Stimulated activated CD4-positive, alpha-beta T cell treated with anti-CD3 and anti-CD28 coated beads, Interleukin-2, amount 100 ng/mL, for 4 hours (primary cell): Measurements from ENCODE around the gene KLF13.

ENCODE experiments used
- DNase-seq: peaks from one replicate; pipeline ENCODE4 v3.0.0-alpha.2; 2020; ENCODE audit warnings: low read depth

Gene KLF13

DNA sequence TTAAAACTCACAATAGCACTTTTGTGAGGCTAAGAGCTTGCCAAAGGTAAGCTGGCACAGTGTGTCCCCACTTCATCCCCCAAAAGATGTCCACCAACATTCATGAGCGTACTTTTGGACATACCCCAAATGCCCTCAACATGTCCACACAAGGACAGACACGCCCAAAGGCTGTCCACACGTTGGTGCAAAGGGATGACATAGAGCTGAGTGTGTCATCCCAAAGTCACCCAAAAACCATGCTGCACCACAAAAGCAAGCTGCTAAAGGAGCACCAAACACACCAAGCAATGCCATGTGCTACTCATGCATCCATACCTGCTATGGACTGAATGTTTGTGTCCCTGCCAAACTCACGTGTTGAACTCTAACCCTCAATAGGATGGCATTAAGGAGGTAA lies 57.9 kb downstream of the KLF13 start:
- DNase-seq, result no peak

DNA sequence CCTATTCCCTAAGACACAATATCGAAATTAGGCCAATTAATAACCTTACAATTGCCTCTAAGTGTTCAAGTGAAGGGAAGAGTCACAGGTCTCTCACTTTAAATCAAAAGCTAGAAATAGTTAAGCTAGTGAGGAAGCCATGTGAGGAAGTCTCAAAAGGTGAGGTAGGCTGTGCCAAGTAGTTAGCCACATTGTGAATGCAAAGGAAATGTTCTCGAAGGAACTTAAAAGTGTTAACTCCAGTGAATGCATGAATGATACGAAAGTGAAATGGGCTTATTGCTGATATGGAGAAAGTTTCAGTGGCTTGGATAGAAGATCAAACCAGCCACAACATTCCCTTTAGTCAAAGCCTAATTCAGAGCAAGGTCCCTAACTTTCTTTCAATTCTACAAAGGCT lies 59.1 kb downstream of the KLF13 start:
- no peak for DNase-seq

DNA sequence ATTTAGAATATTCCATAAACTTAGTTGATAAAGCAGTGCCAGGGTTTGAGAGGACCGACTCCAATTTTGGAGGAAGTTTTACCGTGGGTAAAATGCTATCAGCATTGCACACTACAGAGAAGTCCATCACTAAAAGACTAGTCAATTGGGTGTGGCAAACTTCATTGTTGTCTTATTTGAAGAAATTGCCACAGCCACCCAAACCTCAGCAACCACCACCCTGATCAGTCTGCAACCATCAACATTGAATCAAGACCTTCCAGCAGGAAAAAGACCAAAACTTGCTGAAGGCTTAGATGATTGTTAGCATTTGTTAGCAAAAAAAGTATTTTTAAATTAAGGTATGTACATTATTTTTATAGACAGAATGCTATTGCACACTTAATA lies 60.5 kb downstream of the KLF13 start:
- no peak for DNase-seq

DNA sequence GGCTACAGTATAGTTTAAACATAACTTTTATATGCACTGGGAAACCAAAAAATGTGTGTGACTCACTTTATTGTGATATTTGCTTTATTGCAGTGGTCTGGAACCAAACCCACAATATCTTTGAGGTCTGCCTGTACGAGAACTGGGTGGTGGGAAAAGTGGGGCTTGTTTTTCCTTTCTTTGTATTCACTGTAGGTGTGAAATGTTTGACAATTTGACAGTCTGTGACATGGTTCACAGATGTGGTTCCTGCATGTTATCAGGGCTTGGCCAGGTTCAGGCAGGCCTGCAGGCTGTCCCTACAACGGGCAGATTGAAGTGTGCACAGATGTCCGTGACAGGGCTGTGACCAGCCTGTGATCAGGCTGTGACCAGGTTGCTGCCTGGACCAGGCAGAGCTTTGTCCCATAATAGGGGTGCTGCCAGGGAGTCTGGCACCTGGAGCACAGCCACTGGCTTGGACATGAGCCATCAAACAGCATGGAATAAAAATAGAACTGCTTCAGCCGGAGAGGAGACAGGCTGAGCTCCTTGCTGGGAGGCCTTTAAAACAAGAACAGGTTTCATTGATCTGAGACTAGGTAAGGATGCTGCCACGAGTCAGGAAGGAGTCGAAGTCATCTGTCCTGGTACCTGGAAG lies 61.0 kb downstream of the KLF13 start:
- DNase-seq, result no peak

DNA sequence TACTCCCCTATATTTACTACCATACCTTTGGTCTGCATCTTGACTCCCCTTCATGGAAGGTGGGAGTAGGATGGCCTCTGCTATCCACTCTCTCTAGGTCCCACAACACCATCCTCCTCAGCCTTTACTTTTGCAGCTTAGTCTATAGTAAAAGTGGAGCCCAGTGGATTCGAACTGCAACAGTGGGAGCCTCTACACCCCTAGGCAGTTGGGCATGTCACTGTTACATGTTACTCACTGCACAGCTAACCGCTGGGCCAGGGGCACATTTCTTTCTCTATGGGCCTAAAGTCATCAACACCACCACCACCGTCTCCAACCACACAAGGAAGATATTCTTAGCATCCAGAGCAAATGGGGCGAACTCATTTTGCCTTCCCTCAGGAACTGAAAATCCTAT lies 62.9 kb downstream of the KLF13 start:
- DNase-seq, result no peak

DNA sequence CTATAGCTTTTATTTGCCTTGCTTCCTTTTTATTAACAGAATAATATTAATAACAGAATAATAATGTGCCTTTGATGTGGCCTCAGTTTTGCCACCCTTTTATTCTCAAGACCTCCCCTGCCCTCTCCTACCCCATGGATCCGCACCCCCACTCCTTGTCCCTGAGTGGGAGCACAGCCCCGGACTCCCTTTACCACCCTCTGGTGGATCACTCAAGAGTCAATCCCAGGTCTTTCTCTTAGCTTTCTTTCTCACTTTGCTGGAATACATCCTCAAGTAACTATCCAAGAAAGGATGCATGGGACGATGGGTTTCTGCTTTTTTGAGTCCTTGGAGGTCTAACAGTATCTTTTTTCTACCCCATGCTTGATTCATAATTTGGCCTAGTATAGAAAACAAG lies 63.4 kb downstream of the KLF13 start:
- DNase-seq, result no peak

DNA sequence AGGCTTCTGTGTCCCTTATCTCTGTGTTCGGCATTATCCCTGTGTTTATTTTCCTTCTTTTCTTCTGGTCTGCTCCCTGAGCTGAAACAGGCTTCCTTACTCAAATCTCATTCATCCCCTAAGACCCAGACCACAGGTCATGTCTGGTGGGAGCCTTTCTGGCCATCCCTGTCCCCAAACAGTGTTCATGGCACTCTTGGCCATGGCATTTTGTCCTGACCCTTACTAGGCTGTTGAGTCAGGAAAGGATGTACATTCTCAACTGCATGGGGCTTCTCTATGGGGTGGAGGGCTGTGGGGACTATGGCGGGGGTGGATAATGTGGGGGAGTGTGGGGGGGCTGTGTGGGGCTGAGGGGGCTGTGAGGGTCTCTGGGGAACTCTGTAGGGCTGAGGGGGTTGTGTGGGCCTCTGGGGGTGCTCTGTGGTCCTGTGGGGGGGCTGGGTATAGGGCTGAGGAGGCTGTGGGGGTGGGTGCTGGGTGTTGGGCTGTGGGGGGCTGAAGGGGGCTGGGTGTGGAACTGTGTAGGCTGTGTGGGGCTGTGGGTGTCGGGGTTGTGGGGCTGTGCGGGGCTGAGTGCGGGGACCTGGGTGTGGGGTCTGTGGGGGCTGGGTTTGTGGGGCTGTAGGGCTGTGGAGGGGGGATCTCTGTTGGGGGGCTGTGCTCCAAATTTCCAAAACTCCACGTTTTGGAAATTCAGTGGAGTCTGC lies 64.3 kb downstream of the KLF13 start:
- no peak for DNase-seq

DNA sequence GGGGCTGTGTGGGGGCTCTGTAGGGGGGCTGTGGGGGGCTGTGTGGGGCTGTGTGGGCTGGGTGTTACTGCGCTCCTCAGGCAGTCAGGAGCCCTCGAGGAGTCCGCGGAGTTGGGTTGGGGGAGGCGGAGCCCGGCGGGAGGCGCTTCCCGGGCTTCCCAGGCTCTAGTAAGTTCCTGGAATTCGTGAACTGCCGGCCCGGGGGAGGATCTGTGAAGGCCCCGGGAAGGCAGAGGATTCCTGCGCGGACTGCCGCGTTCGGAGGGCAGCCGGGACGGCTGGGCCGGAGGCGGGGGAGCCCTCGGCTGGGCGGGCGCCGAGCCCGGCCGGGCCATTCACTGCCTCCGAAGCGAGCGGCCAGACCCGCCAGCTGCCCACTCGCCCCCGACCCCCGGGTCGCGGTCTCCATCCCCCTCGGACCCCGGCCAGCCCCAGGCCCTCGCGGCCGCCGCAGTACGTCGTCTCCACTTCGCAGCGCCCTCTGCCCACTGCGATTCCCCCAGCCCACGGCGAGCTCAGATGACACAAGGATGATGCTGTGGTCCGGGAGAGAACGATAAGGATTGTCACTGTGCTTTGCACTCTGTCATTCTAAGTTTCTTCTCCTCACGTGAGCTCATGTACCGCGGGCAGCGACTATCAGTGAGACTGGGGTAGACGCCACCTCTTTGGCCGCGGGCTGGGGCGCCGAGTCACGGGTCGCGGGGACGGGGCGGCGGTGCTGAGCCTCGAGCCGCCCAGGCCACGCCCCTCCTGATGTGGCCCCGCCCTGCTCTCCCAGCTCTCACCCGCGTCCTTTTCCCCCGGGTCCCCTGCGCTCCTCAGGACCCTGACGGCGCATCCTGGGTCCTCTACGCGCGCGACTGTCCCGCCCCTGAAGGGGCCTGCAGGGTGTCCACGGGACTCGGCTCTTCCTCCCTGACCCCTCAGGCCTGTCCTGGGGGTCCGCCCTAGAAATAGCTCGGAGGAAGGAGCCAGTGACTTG lies 65.3 kb downstream of the KLF13 start:
- DNase-seq, result peak; percentile 65

DNA sequence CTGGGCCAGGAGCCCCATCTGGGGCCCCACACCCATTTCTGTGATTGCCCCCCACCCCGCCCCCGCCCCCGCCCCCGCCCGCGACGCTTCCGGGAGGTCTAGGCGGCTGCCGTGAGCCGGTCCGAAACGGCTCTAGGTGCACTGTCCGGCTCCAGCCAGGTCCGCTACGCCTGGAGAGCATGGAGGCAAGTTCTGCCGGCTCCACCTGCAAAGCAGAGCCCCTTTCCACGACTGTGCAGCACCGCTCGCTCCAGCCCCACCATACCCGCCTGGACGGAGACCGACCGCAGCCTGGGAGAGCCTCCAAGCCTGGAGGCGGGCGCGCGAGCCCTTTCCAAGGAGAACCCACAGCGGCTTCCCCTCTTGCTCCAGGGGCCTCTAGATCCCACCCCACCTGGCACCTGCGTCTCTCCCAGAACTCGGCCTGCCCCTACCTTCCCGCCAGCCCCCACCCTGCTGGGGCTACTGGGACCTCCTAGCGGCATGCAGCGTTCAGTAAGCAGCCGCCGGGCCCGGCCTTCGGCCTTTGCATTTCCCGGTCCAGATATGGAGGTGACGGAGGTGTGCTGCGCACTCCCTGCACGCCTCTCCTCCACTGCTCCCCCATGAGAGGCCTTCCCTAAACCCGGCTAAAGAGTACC lies 66.2 kb downstream of the KLF13 start:
- no peak for DNase-seq

DNA sequence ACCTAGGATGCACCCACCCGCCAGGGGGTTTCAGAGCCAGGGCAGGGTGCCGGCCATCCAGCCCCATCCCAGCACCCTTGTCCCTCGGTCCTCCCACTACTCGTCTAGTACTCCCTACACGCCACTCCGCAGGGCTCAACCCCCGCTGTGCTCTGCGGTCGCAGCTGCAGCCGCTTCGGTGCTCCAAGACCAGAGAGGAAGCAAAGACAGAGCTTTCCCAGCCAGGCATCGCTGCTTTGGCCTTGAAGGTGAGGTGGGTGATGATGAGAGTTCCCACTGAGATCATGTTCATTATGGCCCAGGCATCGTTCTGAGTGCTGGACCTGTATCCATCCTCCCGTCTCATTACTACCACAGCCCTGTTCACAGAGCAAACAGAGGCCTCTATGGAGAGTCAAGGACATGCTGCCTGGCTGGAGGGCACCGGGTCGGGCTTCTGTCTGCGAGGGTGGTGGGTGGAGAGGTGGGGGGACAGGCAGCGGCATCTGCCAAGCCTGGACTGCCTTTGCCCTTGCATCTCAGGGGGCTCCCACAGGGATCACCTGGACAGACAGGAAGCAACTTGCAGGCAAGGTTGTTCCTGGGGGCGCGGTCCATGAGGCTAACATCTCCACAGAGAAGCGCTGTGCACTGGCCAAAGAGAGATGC lies 66.9 kb downstream of the KLF13 start:
- DNase-seq, result no peak

DNA sequence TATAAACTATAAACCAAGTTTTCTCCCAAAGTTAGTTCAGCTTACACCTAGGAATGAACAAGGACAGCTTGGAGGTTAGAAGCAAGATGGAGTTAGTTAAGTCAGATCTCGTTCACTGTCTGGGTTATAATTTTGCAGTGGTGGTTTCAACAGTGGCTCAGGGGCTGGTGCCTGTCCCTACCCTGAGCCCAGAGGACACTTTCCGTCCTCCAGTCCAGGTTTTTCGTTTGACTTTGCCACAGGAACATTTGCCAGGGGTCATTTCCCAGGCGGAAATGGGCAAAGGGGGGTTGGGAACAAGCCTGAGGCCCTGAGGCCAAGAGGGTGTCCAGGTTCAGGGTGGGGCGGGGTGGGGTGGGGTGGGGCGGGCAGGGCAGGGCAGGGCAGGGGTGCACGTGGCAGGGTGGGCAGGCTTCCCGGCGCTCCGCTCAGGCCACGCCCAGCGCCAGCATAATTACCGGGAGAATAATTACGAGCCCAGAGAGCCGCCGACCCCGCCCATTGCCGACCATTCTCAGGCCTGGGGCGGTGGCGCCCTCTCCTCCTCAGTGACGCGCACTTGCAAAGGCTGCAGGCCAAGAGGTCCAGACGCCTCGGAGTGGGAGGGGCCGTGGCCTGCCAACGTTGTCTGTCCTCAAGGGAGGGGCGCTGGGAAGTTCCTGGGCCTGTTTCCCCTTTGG lies 70.4 kb downstream of the KLF13 start:
- DNase-seq, result no peak

DNA sequence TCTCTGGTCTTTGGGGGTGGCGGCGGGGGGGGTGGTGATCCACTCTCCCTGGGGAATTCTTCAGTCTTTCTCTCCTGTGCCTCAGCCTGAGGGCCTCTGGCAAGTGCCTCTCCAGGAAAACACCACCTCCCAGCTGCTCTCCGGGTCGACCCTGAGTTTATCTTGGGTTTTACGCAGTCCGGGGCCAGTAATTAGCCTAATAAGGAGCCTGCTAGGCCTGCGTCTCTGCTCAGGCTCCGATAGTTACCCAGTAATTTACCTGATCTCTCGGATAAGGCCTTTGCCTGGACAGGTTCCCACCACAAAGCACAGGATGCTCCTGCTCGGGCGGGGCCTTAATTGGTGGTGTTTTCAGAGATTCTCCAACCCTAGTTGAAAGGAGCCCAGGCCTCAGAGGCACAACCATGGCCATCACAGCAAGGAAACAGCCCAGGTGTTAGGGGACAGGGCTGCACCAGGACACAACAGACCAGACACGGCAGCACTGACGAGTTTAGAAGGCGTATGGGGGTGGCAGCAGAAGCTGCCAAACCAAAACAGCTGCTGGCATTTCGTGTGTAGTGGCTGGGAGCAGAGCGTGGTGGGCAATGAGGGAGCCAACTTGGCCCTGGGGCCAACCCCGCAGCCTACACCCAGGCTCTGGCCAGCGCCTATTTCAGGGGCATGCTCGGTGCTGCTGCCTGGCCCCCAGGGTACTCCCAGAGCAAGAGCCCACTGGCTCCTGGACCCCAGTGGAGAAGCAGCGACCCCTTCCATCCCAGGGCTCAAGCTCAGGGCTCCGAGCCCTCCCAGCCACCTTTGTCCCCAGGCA lies 71.4 kb downstream of the KLF13 start:
- no peak for DNase-seq

DNA sequence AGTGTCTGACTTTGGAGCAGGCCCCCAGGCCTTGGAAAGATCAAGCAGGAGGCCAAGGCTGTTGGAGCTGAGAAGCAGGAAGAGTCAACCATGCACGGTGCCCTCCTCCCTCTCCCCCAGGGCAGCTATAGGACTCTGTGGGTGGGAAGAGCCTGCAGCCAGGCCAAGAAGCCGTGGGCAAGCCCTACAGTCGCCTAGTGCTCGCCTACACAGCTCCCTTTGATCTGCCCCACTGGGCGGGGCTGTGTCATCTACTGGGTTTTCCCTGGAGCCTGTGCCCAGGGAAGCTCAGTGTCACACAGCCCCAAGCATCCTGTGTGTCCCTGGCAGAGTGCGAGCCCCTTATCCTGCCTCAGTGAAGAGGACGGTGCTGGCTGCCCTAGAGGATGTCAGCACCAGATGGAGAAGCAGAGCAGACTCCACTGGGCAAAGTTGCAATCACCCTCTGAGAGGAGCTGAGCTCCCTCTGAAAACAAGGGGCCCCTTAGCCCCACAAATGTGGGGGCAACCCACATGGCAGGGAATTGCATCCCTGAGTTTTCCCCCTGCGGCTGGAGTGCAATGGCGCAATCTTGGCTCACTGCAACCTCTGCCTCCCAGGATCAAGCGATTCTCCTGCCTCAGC lies 72.2 kb downstream of the KLF13 start:
- DNase-seq, result no peak

DNA sequence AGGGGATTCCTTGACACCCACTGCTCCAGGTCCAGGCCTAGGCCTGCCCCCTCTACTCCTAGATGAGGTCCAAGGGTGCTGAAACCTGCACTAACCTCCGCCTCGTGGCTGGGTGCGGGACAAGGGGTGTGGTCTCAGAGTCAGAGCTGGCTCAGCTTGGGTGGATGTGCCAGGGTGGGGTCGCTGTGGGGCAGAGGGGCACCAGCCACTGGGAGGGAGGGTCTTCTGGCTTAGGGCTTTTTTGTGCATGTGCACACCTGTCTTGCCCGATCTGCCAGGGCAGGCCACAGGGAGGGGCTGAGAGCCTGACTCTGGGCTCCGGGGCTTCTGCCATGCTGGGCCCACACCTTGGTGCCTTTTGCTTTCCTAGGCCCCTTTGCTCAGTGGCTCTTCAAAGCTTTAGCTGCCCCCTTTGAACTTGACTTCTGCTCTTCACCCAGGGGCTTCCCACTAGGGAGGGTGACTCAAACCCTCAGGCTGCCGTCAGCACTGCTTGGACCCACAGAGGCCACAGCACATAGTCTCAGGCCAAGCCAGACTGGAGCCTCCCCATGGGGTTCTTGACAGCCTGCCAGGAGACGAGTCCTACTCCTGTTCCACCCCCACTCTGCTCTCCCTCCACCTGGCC lies 73.0 kb downstream of the KLF13 start:
- no peak for DNase-seq

DNA sequence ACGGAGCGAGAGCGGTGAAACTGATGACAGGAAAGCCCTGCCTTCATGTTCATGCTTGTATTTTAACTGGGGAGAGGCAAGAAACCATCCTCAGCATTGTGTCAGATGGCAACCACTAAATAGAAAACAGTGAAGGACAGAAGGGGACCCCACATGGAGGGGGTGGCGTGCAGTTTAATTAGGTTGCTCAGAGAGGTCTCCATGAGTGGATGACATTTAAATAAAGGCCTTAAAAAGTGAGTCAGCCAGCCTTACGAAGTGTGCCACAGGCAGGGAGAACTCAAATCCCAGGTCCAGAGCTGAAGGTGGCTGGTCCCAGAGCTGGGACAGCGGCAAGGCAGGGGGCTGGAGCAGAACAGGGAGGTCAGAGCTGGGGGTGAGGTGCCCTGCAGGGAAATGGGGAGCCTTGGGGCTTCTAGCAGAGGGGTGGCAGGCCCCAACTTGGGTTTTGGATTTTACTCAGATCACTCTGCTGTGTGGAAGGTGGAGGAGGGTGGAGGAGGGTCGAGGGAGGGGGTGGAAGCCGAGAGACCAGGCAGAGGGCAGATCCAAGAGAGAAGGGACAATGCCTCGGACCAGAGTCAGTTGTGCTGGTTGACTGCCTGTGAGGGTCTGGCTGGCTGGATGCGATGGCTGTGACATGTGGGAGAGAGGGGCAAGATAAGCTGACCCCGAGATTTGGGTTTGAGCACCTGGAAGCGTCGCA lies 73.7 kb downstream of the KLF13 start:
- DNase-seq, result no peak

DNA sequence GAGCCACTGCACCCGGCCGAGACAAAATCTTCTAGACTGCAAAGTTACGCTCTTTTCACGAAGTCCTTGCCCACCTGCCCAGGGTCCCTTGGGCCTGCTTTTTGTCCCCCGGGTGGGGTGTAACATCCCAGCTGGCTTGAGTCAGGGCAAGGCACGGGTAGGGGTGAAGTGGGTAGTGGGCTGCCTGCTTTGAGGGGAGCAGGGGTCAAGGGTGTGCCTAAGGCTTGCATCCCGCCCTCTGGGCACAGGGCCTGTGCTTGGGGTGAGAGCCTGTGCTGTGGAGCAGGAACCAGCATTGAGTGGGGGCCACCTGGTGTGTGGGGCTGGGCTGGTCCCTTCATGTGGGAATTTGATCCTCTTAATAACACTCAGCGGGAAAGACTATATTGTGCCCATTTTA lies 74.6 kb downstream of the KLF13 start:
- no peak for DNase-seq

DNA sequence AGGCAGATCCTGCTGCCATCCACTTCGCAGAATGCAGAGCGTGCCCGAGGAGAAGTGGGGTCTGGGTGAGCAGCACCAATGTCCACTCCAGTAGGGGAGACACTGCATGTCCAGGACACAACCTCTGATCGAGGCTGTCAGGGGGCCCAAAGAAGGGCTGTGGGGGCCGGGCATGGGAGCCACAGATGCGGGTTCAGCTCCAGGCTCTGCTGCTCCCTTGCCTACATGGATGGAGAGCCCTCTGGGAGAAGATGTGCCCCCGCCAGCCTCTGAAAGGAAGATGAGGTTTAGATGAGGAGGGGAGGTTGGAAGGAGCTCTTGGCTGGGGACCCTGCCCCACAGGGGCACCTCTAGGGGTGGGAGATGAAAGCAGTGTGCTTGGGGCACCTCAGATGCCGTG lies 75.4 kb downstream of the KLF13 start:
- no peak for DNase-seq

DNA sequence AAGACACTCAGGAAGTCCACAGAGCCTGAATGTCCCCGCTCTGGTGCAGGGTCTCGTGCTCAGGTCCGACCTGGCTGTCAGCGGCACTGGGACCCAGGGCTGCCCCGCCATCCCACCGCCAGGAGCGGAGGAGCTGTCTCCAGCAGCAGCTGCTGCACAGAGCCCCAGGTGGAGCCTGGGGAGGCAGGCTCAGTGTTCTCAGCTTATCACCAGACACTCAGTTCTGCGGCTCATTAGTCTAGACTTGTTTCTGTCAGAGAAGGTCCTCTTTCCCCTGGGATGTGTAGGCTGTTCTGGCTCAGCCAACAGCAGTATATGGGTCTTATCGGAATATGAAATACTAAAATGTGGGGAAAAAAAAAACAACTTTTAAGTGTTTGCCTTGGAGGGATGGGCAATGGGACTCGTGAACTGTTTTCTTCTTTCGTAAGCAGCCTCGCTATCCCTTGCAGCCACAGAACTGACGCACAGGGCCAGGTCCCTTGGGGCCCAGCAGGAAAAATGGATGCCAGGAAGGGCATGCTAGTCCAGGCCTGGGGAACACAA lies 75.9 kb downstream of the KLF13 start:
- no peak for DNase-seq

DNA sequence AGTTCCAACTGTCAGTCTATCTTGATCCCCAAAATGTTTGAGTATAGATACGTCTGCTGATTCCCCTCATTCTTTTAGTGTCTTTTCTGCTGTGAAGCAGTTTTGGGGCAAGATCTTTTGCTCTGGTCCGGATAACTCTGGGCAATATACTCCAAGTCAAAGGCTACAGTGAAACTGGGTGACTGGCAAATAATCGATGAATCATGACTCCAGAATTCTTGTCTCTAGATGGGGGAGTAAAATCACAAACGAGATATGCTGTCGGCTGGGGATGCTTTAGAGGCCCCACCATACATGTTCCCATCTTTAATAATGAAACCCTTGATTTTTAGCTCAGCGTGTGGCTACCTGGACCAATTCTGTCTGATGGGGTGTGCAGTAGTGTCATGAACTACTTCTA lies 76.5 kb downstream of the KLF13 start:
- no peak for DNase-seq
